GM12878 (cell line): ENCODE measurements around the gene CCBE1. TPM values are rescaled to one million over a fixed set of nuclear protein-coding genes. Genes with fewer than 3 reads are reported as not detected.

Source experiments
- ATAC-seq: fragments of 200-7000 bp; cut with Tn5 transposase; 3 replicates; pipeline ENCODE4 v1.9.1; 2020; ENCODE audit warnings: mild to moderate bottlenecking, moderate library complexity
- BruUV-seq: library from RNA; stranded (reverse); fragments of 400-500 nt; replicated peaks from 2 replicates; lab custom pipeline; 2021; lab: Mats Ljungman, UMichigan
- CTCF ChIA-PET: fragments of 300-600 bp; sonication (Branson Sonifier 250); formaldehyde crosslinking; extraction: SDS; loops from one replicate; lab custom pipeline; 2021; ENCODE audit warnings: inconsistent platforms; lab: Yijun Ruan, JAX
- POLR2A ChIA-PET: fragments of 350-600 bp; formaldehyde crosslinking; extraction: SDS; loops from one replicate; lab custom pipeline; 2021; ENCODE audit warnings: inconsistent platforms; lab: Charles Lee
- RAD21 ChIA-PET: fragments of 300-600 bp; sonication (Branson Sonifier 250); formaldehyde crosslinking; loops from one replicate; lab custom pipeline; 2023; ENCODE audit warnings: antibody characterized with exemption; ENCODE audit not compliant: unreplicated experiment; lab: Charles Lee
- SMC1A ChIA-PET: fragments of 300-600 bp; sonication (Branson Sonifier 250); formaldehyde crosslinking; loops from one replicate; lab custom pipeline; 2023; ENCODE audit not compliant: unreplicated experiment, uncharacterized antibody; lab: Charles Lee
- DNase-seq: peaks from one replicate; pipeline ENCODE4 v3.0.0-alpha.2; 2011; ENCODE audit warnings: low read depth, low spot score
- FAIRE-seq: peaks from 3 replicates; lab custom pipeline; 2011; peaks lifted over from hg19 to GRCh38; lab: Jason Lieb, UNC
- H2AFZ ChIP-seq: 2 replicates; pipeline ENCODE4 v1.6.0; 2011; ENCODE audit warnings: low read depth, low read length, control low read depth; ENCODE audit not compliant: control insufficient read depth
- H3K27ac ChIP-seq: 2 replicates; pipeline ENCODE4 v1.5.1; 2011; ENCODE audit warnings: control low read depth; ENCODE audit not compliant: control insufficient read depth, insufficient read depth
- H3K27me3 ChIP-seq, 2 experiments: replicated peaks in 1 of 2; 2 replicates each; pipeline versions ENCODE4 v1.6.0 to v1.6.1; 2011; ENCODE audit warnings: low read length in 1 of 2; ENCODE audit not compliant: control insufficient read depth in 2 of 2, insufficient read depth in 2 of 2
- H3K36me3 ChIP-seq, 2 experiments: 2 replicates each; pipeline ENCODE4 v1.5.1; 2011; ENCODE audit warnings: low read length in 1 of 2; ENCODE audit not compliant: control insufficient read depth in 2 of 2, insufficient read depth in 2 of 2
- H3K4me1 ChIP-seq: 2 replicates; pipeline ENCODE4 v1.6.1; 2011; ENCODE audit warnings: mild to moderate bottlenecking, low read length, moderate library complexity, mixed read lengths; ENCODE audit not compliant: control insufficient read depth, insufficient read depth
- H3K4me2 ChIP-seq: 2 replicates; pipeline ENCODE4 v1.6.0; 2011; ENCODE audit warnings: control low read depth; ENCODE audit not compliant: control insufficient read depth, insufficient read depth
- H3K4me3 ChIP-seq: fragments of 200-600 bp; sonication (generic); 2 replicates; pipeline ENCODE4 v1.5.1; 2016
- H3K79me2 ChIP-seq: 2 replicates; pipeline ENCODE4 v1.6.0; 2011; ENCODE audit warnings: low read length; ENCODE audit not compliant: control insufficient read depth, insufficient read depth
- H3K9ac ChIP-seq: 2 replicates; pipeline ENCODE4 v1.8.0; 2011; ENCODE audit warnings: low read length, control low read depth, mixed read lengths; ENCODE audit not compliant: control insufficient read depth, insufficient read depth
- H3K9me3 ChIP-seq: replicated peaks from 3 replicates; pipeline ENCODE4 v1.5.1; 2011; ENCODE audit warnings: mild to moderate bottlenecking, low read length; ENCODE audit not compliant: control insufficient read depth, insufficient read depth
- H4K20me1 ChIP-seq: 2 replicates; pipeline ENCODE4 v1.6.0; 2011; ENCODE audit not compliant: control insufficient read depth, insufficient read depth
- BHLHE40 ChIP-seq, 2 experiments: fragments of 450-650 bp in 1 of 2; IDR thresholded peaks; 2 replicates each; pipeline ENCODE4 v1.6.1; 2011 to 2017; ENCODE audit warnings: low read depth in 2 of 2, borderline replicate concordance in 1 of 2, improper control_type of control experiment in 1 of 2, low read length in 1 of 2, mild to moderate bottlenecking in 1 of 2
- IKZF1 ChIP-seq: fragments of 450-650 bp; conservative IDR thresholded peaks from 2 replicates; pipeline ENCODE4 v1.6.1; 2017; ENCODE audit warnings: antibody characterized with exemption, mild to moderate bottlenecking
- PAX8 ChIP-seq: fragments of 450-650 bp; IDR thresholded peaks from 2 replicates; pipeline ENCODE4 v1.6.1; 2017; ENCODE audit warnings: mild to moderate bottlenecking, moderate library complexity
- WGBS: methylation state at CpG from one replicate; pipeline ENCODE4 v1.1.6; 2016; ENCODE audit warnings: low lambda C conversion rate; ENCODE audit not compliant: insufficient replicate concordance, insufficient coverage; ENCODE audit errors: missing lambda C conversion rate; 5-methylcytosine and 5-hydroxymethylcytosine counted together
- in situ Hi-C: fragments of 300-500 bp; cut with MboI; formaldehyde crosslinking; loops from 9 replicates; pipeline ENCODE4 v1.14.3; 2018; ENCODE audit warnings: mixed read lengths
- intact Hi-C: fragments of 100-400 bp; cut with micrococcal nuclease; formaldehyde crosslinking; loops from one replicate; pipeline ENCODE4 v1.14.2; 2022; ENCODE audit not compliant: unreplicated experiment
- polyA plus RNA-seq, 11 experiments: library from polyadenylated mRNA; depleted of rRNA in 4 of 11; unstranded in 6 of 11; stranded (reverse) in 5 of 11; fragments of >200 nt; fragmentation: Nextera tagmentation in 4 of 11; fragmentation: Illumina TruSeq in 1 of 11; extraction: Ambion mirVana in 4 of 11; extraction: Trizol in 1 of 11; gene quantifications; 1 replicate in 1 of 11; 2 replicates in 10 of 11; pipeline versions ENCODE4 v1.2.1 to v1.2.3, GENCODE V29; 2011 to 2016; ENCODE audit warnings: inconsistent platforms in 2 of 11, missing spikeins in 2 of 11, low read depth in 1 of 11
- total RNA-seq, 4 experiments: library from RNA; depleted of rRNA in 3 of 4; stranded (reverse); fragments of >200 nt in 3 of 4; fragmentation: Illumina TruSeq in 1 of 4; extraction: Trizol in 1 of 4; gene quantifications; 2 replicates each; pipeline versions ENCODE4 v1.2.1 to v1.2.3, GENCODE V29; 2013 to 2021

CCBE1 gene
- total and polyA plus RNA-seq, 10 of the 15 experiments (the other 5 are each of a cell fraction or from before 2014, with no cell fraction given) = 0.03 to 0.49 (median 0.04) TPM; not detected in 7

DNA sequence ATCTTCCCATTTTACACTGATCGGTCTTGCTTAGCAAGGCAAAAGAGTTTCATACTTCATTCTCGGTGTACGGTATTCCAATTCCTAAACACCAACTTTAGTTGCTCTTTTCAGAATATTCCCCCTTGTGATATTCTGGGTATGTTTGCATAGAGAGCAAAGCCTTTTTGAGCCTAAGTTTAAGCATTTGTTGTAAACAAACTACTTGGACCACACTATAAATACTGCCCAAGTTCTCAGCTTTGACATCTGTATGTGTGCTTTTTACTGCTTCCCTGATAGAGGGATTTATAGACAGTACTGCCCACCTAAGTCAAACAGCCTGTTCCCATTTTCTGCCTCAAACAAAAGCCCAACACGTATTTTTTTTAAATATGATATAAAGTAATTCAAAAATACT is 36.9 kb downstream of the CCBE1 start:
- RAD21 ChIA-PET = no interaction called here
- TF ChIP-seq IKZF1 (no peak), PAX8 (no peak)
- H3K4me3 ChIP-seq = no peak overlapping the region
- H2AFZ ChIP-seq = no peak overlapping the region
- SMC1A ChIA-PET = no interaction called here
- no peak overlapping the region for H3K4me2 ChIP-seq
- H4K20me1 ChIP-seq = no peaks in the 10 kb centered on the region
- H3K36me3 ChIP-seq = no peaks in the 10 kb centered on the region
- CTCF ChIA-PET = interaction anchor here (1.4 kb wide), 1 partner anchor 13 kb away, joined by 4 read pairs; no protein-coding TSS in a partner anchor
- BruUV-seq = no TSS peak
- H3K9ac ChIP-seq = no peak overlapping the region
- FAIRE-seq (no peak), DNase-seq (no peak), ATAC-seq (no peak)
- H3K9me3 ChIP-seq = no peaks in the 10 kb centered on the region
- peaks cover 0 to 7% of the 10 kb centered on the region in 2 experiments; a peak in 3 of 4 replicates for H3K27me3 ChIP-seq
- WGBS = 57% methylated on average over 4 of the region's 4 CpGs
- in situ Hi-C loops = no loop called here
- no peaks in the 10 kb centered on the region for H3K4me1 ChIP-seq
- POLR2A ChIA-PET = no interaction called here
- H3K27ac ChIP-seq = no peak overlapping the region
- H3K79me2 ChIP-seq = no peaks in the 10 kb centered on the region
- intact Hi-C loops = no loop called here

DNA sequence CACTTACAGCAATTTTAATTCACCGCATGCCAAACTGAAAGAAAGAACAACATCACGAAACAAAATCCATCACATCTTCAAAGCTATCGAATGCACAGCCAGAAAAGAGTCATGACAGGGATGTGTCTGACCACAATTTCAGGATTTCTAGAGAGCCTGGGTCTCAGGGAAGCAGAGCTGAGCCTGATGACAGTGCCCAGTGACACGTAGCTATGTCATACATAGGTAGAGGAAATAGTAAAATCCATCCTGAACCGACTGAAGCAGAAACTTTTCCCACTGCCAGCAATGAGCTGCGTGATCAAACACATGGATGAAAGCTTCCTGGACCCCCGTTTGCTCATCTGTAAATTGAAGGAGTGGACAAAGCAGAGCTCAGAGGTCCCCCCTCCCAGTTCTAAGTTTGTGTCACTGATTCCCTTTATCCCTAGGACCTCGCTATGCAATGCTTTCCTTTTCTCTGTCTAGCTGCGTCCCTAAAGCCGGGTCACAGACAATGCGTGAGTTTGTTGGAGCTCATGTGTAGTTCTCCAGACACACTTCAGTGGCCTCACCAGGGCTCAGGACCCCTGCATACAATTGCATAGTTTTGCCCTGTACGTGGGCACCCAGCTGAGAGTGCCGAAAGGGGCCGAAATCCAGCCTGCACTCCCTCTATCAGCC is 37.6 kb downstream of the CCBE1 start:
- ChIA-PET RAD21 (no interaction called here), CTCF (interaction anchor here (0.7 to 1.4 kb wide), 2 partner anchors 14 to 164 kb away, joined by 4 read pairs; no protein-coding TSS in a partner anchor), POLR2A (no interaction called here)
- no peak for ATAC-seq
- Histone ChIP-seq H2AFZ (no peak overlapping the region), H3K36me3 (no peaks in the 10 kb centered on the region), H3K9ac (no peak overlapping the region), H3K27ac (no peak overlapping the region), H3K27me3 (peaks cover 0 to 7% of the 10 kb centered on the region in 2 experiments; a peak in 2 of 4 replicates), H3K4me1 (no peaks in the 10 kb centered on the region), H3K4me2 (no peak overlapping the region), H4K20me1 (no peaks in the 10 kb centered on the region)
- in situ Hi-C loops = no loop called here
- no peak for FAIRE-seq
- DNase-seq = no peak
- BruUV-seq = no TSS peak
- intact Hi-C loops = no loop called here
- 45% methylated on average over 14 of the region's 14 CpGs for WGBS
- no peak for TF ChIP-seq BHLHE40 (IDR thresholded peaks at IDR 0.05; ENCODE audit: borderline replicate concordance in 1 of 2, low read depth in 2 of 2, low read length in 1 of 2)
- TF ChIP-seq, all 136 proteins: peak for 0
- H3K79me2 ChIP-seq = no peaks in the 10 kb centered on the region
- H3K9me3 ChIP-seq = no peaks in the 10 kb centered on the region
- SMC1A ChIA-PET = interaction anchor here (1.0 kb wide), 1 partner anchor 10 kb away, joined by 4 read pairs; no protein-coding TSS in a partner anchor
- H3K4me3 ChIP-seq = no peak overlapping the region
